ENCODE results near the gene CER1.

GRCh38 chr9:14746626-14747025 is 24.1 kb upstream of the CER1 start:
- no peak for TF ChIP-seq ELF4 (IDR thresholded peaks at IDR 0.05)
- no peak for TF ChIP-seq NFRKB (IDR thresholded peaks at IDR 0.05)
- TF ChIP-seq SP1 (IDR thresholded peaks at IDR 0.05) = no peak

Data from HEK293T (cell line).